GM21528 (cell line): Measurements from ENCODE around the gene ATP5PD.

ENCODE experiments used
- ATAC-seq: cut with Tn5 transposase; IDR thresholded peaks from one replicate; pipeline ENCODE4 v1.9.1; 2021; ENCODE audit warnings: mild to moderate bottlenecking, moderate library complexity; ENCODE audit not compliant: unreplicated experiment, low FRiP score

The ATP5PD gene

GRCh38 chr17:75046407-75047289 lies at the start of gene ATP5PD, which contains the start of gene KCTD2:
Gene ATP5PD (minus strand): TSS chr17:75046969. CDS start chr17:75042650, 4,319 bp downstream.
Gene KCTD2 (plus strand): TSS chr17:75047225. CDS start chr17:75047251, 26 bp downstream.
- peak; percentile 93 for ATAC-seq

GRCh38 chr17:75096082-75096625 lies 49.4 kb upstream of the ATP5PD start:
- no peak for ATAC-seq

GRCh38 chr17:75094871-75095399 lies 48.2 kb upstream of the ATP5PD start:
- ATAC-seq, result no peak

- ATAC-seq, result no peak
Measured at GRCh38 chr17:75093548-75094158, 46.9 kb upstream of the ATP5PD start.

GRCh38 chr17:75091855-75092327 lies 45.1 kb upstream of the ATP5PD start:
- no peak for ATAC-seq

GRCh38 chr17:75090871-75091854 lies 44.4 kb upstream of the ATP5PD start:
- no peak for ATAC-seq

- no peak for ATAC-seq
Measured at GRCh38 chr17:75088465-75089417, 42.0 kb upstream of the ATP5PD start.

- ATAC-seq, result no peak
Measured at GRCh38 chr17:75087558-75088453, 41.0 kb upstream of the ATP5PD start, which contains the start of gene SLC16A5. Gene SLC16A5 (plus strand): TSS chr17:75087954. CDS start chr17:75093637, 5,683 bp downstream.

- no peak for ATAC-seq
Measured at GRCh38 chr17:75087182-75087557, 40.4 kb upstream of the ATP5PD start.

- ATAC-seq, result no peak
Measured at GRCh38 chr17:75086496-75087181, 39.9 kb upstream of the ATP5PD start.

- no peak for ATAC-seq
Measured at GRCh38 chr17:75084039-75084660, 37.4 kb upstream of the ATP5PD start.

GRCh38 chr17:75082683-75083082 lies 35.9 kb upstream of the ATP5PD start:
- no peak for ATAC-seq

- ATAC-seq, result no peak
Measured at GRCh38 chr17:75081611-75082540, 35.1 kb upstream of the ATP5PD start.

- no peak for ATAC-seq
Measured at GRCh38 chr17:75079023-75079373, 32.2 kb upstream of the ATP5PD start.

- ATAC-seq, result no peak
Measured at GRCh38 chr17:75078284-75079022, 31.7 kb upstream of the ATP5PD start.
